ENCODE results near the gene PEX11G. TPM values are rescaled to one million over a fixed set of nuclear protein-coding genes. Genes with fewer than 3 reads are reported as not detected.

PEX11G gene
- total RNA-seq, 1 experiment from 2014 or later, result 2.9 TPM

GRCh38 chr19:7505682-7506384 lies 17.0 kb upstream of the PEX11G start:
- ATAC-seq (no peak), DNase-seq (ENCODE audit: low read depth, low spot score) (no peak)
- CTCF ChIA-PET, result interaction anchor here (0.7 kb wide), 1 partner anchor 9 kb away, joined by 8 read pairs; a partner anchor contains a TSS
- no peaks in the 10 kb centered on the region for H3K27me3 ChIP-seq (ENCODE audit: control insufficient read depth, insufficient read depth, low read length)
- H3K4me1 ChIP-seq (ENCODE audit: control insufficient read depth, insufficient read depth, low read length), result no peaks in the 10 kb centered on the region
- H3K36me3 ChIP-seq (ENCODE audit: control insufficient read depth, insufficient read depth, low read length), result no peaks in the 10 kb centered on the region
- in situ Hi-C loops (cut with HindIII; ENCODE audit: low pct_unique_long_range_greater_than_20kb, low sequenced_read_pairs), result no loop called here
- TF ChIP-seq SIN3A (IDR thresholded peaks at IDR 0.05; ENCODE audit: borderline replicate concordance, insufficient read depth, low read depth, low read length) (no peak), REST (IDR thresholded peaks at IDR 0.05; ENCODE audit: insufficient read depth in 1 of 2, low read depth in 2 of 2, low read length in 1 of 2) (peak in 1 of 2 experiments; percentile 55; a peak in 1 of 4 replicates)
- intact Hi-C loops (cut with micrococcal nuclease; ENCODE audit: unreplicated experiment), result no loop called here
- POLR2A ChIA-PET, result interaction anchor here (0.6 to 0.7 kb wide), 2 partner anchors 14 to 412 kb away, joined by 3 to 4 read pairs; no protein-coding TSS in a partner anchor
- H3K27ac ChIP-seq (ENCODE audit: low read length), result no peak overlapping the region
- peak overlapping the region; percentile 13 to 43; a peak in 3 of 4 replicates for H3K4me3 ChIP-seq (ENCODE audit: low read depth in 2 of 2, low read length in 2 of 2)
- no peaks in the 10 kb centered on the region for H3K9me3 ChIP-seq (ENCODE audit: control insufficient read depth, insufficient read depth, low read depth, low read length)
- no TSS peak for BruUV-seq (replicated peaks)

GRCh38 chr19:7505288-7505681 lies 16.4 kb upstream of the PEX11G start:
- Histone ChIP-seq H3K27me3 (ENCODE audit: control insufficient read depth, insufficient read depth, low read length) (no peaks in the 10 kb centered on the region), H3K4me3 (ENCODE audit: low read depth in 2 of 2, low read length in 2 of 2) (peak overlapping the region in 1 of 2 experiments; percentile 43; a peak in 1 of 4 replicates), H3K36me3 (ENCODE audit: control insufficient read depth, insufficient read depth, low read length) (no peaks in the 10 kb centered on the region), H3K9me3 (ENCODE audit: control insufficient read depth, insufficient read depth, low read depth, low read length) (no peaks in the 10 kb centered on the region), H3K4me1 (ENCODE audit: control insufficient read depth, insufficient read depth, low read length) (no peaks in the 10 kb centered on the region), H3K27ac (ENCODE audit: low read length) (no peak overlapping the region)
- no TSS peak for BruUV-seq (replicated peaks)
- TF ChIP-seq REST (IDR thresholded peaks at IDR 0.05; ENCODE audit: insufficient read depth in 1 of 2, low read depth in 2 of 2, low read length in 1 of 2) (no peak), POLR2AphosphoS5 (IDR thresholded peaks at IDR 0.05; ENCODE audit: low read depth, low read length) (no peak), CTCF (IDR thresholded peaks at IDR 0.05) (no peak), TCF7L2 (IDR thresholded peaks at IDR 0.05; ENCODE audit: low read depth, low read length) (no peak), SIN3A (IDR thresholded peaks at IDR 0.05; ENCODE audit: borderline replicate concordance, insufficient read depth, low read depth, low read length) (no peak)
- ChIA-PET POLR2A (no interaction called here), CTCF (no interaction called here)
- DNase-seq (ENCODE audit: low read depth, low spot score) (no peak), ATAC-seq (no peak)
- in situ Hi-C loops (cut with HindIII; ENCODE audit: low pct_unique_long_range_greater_than_20kb, low sequenced_read_pairs) (no loop called here), intact Hi-C loops (cut with micrococcal nuclease; ENCODE audit: unreplicated experiment) (no loop called here)
